ENCODE results near the gene FXR2.
"Not testable (repeated sequence)": the region's sequence is repeated elsewhere in the genome, so short reads cannot be mapped to it uniquely, and the experiment has no call there.

Gene FXR2

DNA sequence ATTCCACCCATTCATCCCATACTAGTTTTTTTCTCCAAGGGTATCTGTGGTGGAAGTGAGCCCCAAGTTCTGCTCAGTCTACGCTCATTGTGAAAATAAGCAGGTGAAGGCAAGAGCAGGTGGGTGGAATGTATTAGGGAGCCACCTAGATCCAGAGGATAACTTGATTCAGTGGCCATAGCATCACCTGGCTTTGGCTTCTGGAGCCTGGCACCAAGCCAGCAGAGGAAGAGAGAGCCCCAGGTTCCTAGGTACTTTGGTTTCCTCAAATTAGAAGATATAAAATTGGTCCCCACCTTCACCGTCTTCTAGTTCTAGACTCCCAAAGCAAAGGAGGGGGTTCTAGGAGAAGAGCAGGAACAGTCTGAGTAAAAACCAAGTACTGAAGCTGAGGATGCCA lies 4.1 kb downstream of the FXR2 start:
- no peak for DNase-seq (ENCODE audit: low spot score)
- ChIA-PET POLR2A (ENCODE audit: low non-redundant PET) (interaction anchor here (0.5 kb wide), 1 partner anchor 91 kb away, joined by 3 read pairs; no protein-coding TSS in a partner anchor), CTCF (interaction anchor here (0.7 to 1.8 kb wide), 2 partner anchors 21 to 44 kb away, joined by 3 to 8 read pairs; no protein-coding TSS in a partner anchor)
- no peak overlapping the region for H3K27ac ChIP-seq
- TF ChIP-seq, protein P1, sequence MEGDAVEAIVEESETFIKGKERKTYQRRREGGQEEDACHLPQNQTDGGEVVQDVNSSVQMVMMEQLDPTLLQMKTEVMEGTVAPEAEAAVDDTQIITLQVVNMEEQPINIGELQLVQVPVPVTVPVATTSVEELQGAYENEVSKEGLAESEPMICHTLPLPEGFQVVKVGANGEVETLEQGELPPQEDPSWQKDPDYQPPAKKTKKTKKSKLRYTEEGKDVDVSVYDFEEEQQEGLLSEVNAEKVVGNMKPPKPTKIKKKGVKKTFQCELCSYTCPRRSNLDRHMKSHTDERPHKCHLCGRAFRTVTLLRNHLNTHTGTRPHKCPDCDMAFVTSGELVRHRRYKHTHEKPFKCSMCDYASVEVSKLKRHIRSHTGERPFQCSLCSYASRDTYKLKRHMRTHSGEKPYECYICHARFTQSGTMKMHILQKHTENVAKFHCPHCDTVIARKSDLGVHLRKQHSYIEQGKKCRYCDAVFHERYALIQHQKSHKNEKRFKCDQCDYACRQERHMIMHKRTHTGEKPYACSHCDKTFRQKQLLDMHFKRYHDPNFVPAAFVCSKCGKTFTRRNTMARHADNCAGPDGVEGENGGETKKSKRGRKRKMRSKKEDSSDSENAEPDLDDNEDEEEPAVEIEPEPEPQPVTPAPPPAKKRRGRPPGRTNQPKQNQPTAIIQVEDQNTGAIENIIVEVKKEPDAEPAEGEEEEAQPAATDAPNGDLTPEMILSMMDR (conservative IDR thresholded peaks at IDR 0.05; ENCODE audit: low read depth): no peak

GRCh38 chr17:7606280-7606679 lies 8.4 kb downstream of the FXR2 start:
- CTCF ChIA-PET: no interaction called here
- no peak overlapping the region for H3K27ac ChIP-seq
- DNase-seq (ENCODE audit: low spot score): no peak
- POLR2A ChIA-PET (ENCODE audit: low non-redundant PET): no interaction called here
- TF ChIP-seq, protein P1 (conservative IDR thresholded peaks at IDR 0.05; ENCODE audit: low read depth): no peak

DNA sequence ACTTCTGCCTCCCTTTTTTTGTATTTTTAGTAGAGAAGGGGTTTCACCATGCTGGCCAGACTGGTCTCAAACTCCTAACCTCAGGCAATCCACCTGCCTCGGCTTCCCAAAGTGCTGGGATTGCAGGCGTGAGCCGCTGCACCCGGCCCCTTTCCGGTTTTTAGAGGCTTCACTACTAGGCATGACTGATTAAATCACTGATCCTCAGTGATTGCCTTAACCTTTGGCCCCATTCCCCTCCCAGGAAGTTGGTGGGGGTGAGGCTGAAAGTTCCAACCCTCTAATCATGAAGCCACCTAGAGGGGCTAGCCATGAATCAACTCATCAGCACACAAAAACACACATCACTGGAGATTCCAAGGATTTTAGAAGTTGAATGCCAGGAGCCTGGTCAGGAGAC lies 17.1 kb downstream of the FXR2 start:
- DNase-seq (ENCODE audit: low spot score); POLR2A ChIA-PET (ENCODE audit: low non-redundant PET); CTCF ChIA-PET; H3K27ac ChIP-seq: not testable (repeated sequence)

DNA sequence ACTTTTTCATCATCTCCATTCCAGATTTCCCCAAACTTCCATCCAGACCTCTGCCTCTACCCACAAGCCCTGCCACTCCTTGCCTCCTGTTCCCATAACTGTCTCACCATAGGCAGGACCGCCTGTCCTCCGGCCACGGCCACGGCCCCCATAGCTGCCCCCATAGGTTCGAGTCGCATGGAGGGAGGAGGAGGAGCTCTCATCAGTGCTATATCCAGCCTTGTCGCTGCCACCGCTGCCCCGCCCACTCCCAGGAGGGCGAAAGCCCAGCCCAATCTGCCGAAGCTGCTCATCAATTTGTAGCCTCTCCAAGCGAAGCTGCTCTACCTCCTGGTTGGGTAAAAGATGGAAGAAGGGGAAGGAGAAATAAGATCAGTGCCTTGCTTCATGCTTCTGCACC lies 21.4 kb downstream of the FXR2 start:
- TF ChIP-seq, protein P1 (conservative IDR thresholded peaks at IDR 0.05; ENCODE audit: low read depth): no peak
- ChIA-PET POLR2A (ENCODE audit: low non-redundant PET) (no interaction called here), CTCF (no interaction called here)
- peak overlapping the region; percentile 100 for H3K27ac ChIP-seq
- no peak for DNase-seq (ENCODE audit: low spot score)

DNA sequence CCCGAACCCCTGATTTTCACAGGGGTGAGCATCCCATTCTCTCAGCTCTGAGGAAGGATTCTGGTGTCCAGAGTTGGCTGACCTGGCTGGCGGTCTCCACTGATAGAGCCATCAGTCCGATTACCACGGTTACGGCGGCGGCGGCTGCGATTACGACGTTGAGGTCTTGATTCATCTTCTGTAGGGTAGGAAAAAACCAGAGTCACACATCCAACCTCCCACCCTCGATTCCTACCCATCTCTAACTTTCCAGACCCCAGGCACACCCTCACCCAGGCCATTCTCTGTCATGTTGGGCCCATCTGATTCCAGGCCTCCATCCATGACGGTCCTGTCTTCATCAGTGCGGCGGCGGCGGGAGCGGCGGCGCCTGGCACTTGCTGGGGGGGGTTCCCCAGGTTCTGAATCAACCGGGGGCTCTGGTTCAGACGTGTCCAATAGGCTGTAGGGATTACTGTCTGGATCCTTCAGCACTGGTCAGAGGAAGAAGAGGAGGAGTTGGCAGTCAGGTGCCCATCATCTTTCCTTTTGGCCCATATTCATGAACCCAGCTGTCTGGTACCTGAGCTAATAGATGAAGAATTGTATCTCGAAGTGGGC lies 22.2 kb downstream of the FXR2 start:
- DNase-seq (ENCODE audit: low spot score): no peak
- CTCF ChIA-PET: no interaction called here
- peak overlapping the region; percentile 100 for H3K27ac ChIP-seq
- POLR2A ChIA-PET (ENCODE audit: low non-redundant PET): no interaction called here
- TF ChIP-seq, protein P1 (conservative IDR thresholded peaks at IDR 0.05; ENCODE audit: low read depth): no peak

- DNase-seq (ENCODE audit: low spot score): no peak
- TF ChIP-seq, protein P1 (conservative IDR thresholded peaks at IDR 0.05; ENCODE audit: low read depth): no peak
- ChIA-PET CTCF (no interaction called here), POLR2A (ENCODE audit: low non-redundant PET) (interaction anchor here (1.5 kb wide), 1 partner anchor 20 kb away, joined by 3 read pairs; no protein-coding TSS in a partner anchor)
- H3K27ac ChIP-seq: peak overlapping the region; percentile 100
Observed at GRCh38 chr17:7591596-7591995, 23.1 kb downstream of the FXR2 start.

DNA sequence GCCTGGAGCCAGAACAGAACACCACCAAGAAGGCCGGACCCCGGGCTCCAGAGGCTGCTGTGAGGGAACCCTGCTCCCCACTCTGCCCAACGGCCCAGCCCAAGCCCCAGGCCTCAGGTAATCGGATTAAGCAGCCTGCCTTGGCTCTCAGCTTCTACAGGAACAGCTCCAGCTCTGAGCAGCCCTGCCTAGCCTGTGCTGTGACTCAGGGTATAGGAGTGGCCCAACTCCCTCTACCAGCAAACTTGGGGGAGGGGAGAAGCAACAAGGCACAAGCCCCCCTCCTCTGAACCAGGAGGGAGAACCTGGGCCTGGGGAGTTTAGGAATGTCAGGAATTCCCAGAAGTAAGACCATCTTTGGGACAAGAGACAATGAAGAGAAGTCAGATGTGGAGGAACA lies 24.0 kb downstream of the FXR2 start:
- H3K27ac ChIP-seq: peak overlapping the region; percentile 100
- CTCF ChIA-PET: interaction anchor here (0.6 kb wide), 1 partner anchor 66 kb away, joined by 3 read pairs; no protein-coding TSS in a partner anchor
- POLR2A ChIA-PET (ENCODE audit: low non-redundant PET): interaction anchor here (1.5 to 3.1 kb wide), 2 partner anchors 16 to 19 kb away, joined by 3 to 28 read pairs; no protein-coding TSS in a partner anchor
- DNase-seq (ENCODE audit: low spot score): peak; percentile 75
- TF ChIP-seq, protein P1 (conservative IDR thresholded peaks at IDR 0.05; ENCODE audit: low read depth): no peak
